GM18867 (cell line): ENCODE measurements around the gene PPP1R9A.

Experiments used
- ATAC-seq: cut with Tn5 transposase; IDR thresholded peaks from one replicate; pipeline ENCODE4 v1.9.1; 2021; ENCODE audit warnings: mild to moderate bottlenecking, moderate library complexity; ENCODE audit not compliant: unreplicated experiment

PPP1R9A gene

GRCh38 chr7:95311389-95311788 lies 404.0 kb downstream of the PPP1R9A start:
- ATAC-seq: no peak

GRCh38 chr7:95312561-95312960 lies 405.2 kb downstream of the PPP1R9A start:
- ATAC-seq: no peak

- peak; percentile 84 for ATAC-seq
Observed at GRCh38 chr7:95316588-95316987, 409.2 kb downstream of the PPP1R9A start.

- ATAC-seq: no peak
Observed at GRCh38 chr7:95317546-95317945, 410.2 kb downstream of the PPP1R9A start.

GRCh38 chr7:95317966-95318365 lies 410.6 kb downstream of the PPP1R9A start:
- no peak for ATAC-seq

GRCh38 chr7:95318501-95319100 lies 411.2 kb downstream of the PPP1R9A start:
- no peak for ATAC-seq

- no peak for ATAC-seq
Observed at GRCh38 chr7:95319570-95319969, 412.2 kb downstream of the PPP1R9A start.

- no peak for ATAC-seq
Observed at GRCh38 chr7:95320651-95321050, 413.3 kb downstream of the PPP1R9A start.

GRCh38 chr7:95321720-95322119 lies 414.3 kb downstream of the PPP1R9A start:
- ATAC-seq: no peak

- ATAC-seq: no peak
Observed at GRCh38 chr7:95322396-95322795, 415.0 kb downstream of the PPP1R9A start.

GRCh38 chr7:95322854-95323253 lies 415.5 kb downstream of the PPP1R9A start:
- no peak for ATAC-seq

GRCh38 chr7:95323410-95324129 lies 416.2 kb downstream of the PPP1R9A start:
- ATAC-seq: no peak

GRCh38 chr7:95324431-95324830 lies 417.0 kb downstream of the PPP1R9A start, which contains the start of gene PON1:
Gene PON1 (minus strand): TSS chr7:95324532. CDS start chr7:95324475, 57 bp downstream.
- ATAC-seq: no peak

- no peak for ATAC-seq
Observed at GRCh38 chr7:95327356-95327755, 420.0 kb downstream of the PPP1R9A start.

GRCh38 chr7:95330204-95330960 lies 423.0 kb downstream of the PPP1R9A start:
- peak; percentile 97 for ATAC-seq

GRCh38 chr7:95330961-95331337 lies 423.6 kb downstream of the PPP1R9A start:
- ATAC-seq: peak; percentile 27

- ATAC-seq: no peak
Observed at GRCh38 chr7:95334447-95334846, 427.1 kb downstream of the PPP1R9A start.

- ATAC-seq: no peak
Observed at GRCh38 chr7:95335093-95335492, 427.7 kb downstream of the PPP1R9A start.

GRCh38 chr7:95338832-95339231 lies 431.4 kb downstream of the PPP1R9A start:
- ATAC-seq: no peak

GRCh38 chr7:95340491-95340890 lies 433.1 kb downstream of the PPP1R9A start:
- ATAC-seq: no peak

GRCh38 chr7:95342029-95342428 lies 434.6 kb downstream of the PPP1R9A start:
- ATAC-seq: no peak
